WERI-Rb-1 (cell line): ENCODE results near the gene TPST2.
A peak's percentile ranks its signal among the peaks of the same experiment; 100 is the strongest.

Experiments used
- DNase-seq: peaks from one replicate; pipeline ENCODE4 v3.0.0-alpha.2; 2020
- H3K27ac ChIP-seq: fragments of 250-450 bp; sonication (Bioruptor Pico); 2 replicates; pipeline ENCODE4 v1.5.1; 2020; ENCODE audit warnings: mild to moderate bottlenecking, moderate library complexity
- H3K27me3 ChIP-seq: fragments of 250-450 bp; sonication (Bioruptor Pico); 2 replicates; pipeline ENCODE4 v1.5.1; 2021; ENCODE audit warnings: mild to moderate bottlenecking, low read depth, moderate library complexity; ENCODE audit not compliant: insufficient read depth, severe bottlenecking
- H3K36me3 ChIP-seq: fragments of 250-450 bp; sonication (Bioruptor Pico); 2 replicates; pipeline ENCODE4 v1.5.1; 2020; ENCODE audit warnings: mild to moderate bottlenecking, moderate library complexity
- H3K4me3 ChIP-seq: 2 replicates; pipeline ENCODE4 v1.5.1; 2011; ENCODE audit warnings: low read depth, mild to moderate bottlenecking, control low read depth, low read length
- H3K9me3 ChIP-seq: fragments of 250-450 bp; sonication (Bioruptor Pico); 2 replicates; pipeline ENCODE4 v1.5.1; 2021; ENCODE audit warnings: mild to moderate bottlenecking, moderate library complexity; ENCODE audit not compliant: severe bottlenecking
- TF ChIP-seq, protein P1 (sequence below): IDR thresholded peaks from 2 replicates; pipeline ENCODE4 v1.5.1; 2011; ENCODE audit warnings: low read depth, mild to moderate bottlenecking, control low read depth, inconsistent platforms, low read length

Gene TPST2

DNA sequence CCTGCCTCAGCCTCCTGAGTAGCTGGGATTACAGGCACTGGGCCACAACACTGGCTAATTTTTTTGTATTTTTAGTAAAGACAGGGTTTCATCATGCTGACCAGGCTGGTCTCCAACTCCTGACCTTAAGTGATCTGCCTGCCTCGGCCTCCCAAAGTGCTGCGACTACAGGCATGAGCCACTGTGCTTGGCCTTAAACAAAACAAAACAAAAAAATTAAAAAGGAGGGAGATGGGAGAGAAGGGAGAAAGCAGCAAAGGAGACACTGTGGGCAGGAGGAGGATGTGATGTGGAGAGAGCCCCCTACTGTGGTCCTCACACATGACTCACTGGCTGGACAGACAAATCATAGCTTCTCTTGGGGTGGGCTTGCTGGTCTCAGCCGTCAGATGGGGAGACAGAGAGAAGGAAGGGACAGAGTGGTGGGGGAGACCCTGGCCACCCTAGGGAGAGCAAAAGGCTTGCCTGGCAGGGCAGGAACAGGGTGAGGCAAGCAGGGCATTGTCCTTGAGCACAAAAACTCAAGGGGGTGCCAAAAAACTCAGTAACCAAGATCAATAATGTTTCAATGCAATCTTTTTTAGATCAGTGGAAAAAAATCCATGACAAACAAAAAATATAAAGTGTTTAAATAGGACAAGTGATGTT, 31.6 kb downstream of the TPST2 start:
- no peak overlapping the region for H3K27ac ChIP-seq

DNA sequence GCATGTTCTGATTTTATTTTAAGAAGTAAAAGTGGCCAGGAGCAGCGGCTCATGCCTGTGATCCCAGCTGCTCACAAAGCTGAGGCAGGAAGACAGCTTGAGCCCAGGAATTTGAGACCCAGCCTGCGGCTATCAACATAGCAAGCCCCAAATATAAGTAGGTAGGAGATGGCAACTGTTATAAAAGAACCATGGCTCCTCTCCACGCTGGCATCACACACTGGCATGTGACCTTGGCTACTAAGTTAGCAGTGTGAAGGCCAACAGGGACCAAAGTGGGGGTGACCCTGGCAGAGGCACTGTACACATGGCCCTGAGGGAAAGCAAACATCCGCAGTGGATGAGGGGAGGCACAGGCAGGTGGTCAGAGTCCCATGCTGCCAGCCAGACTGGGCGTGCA, 33.0 kb downstream of the TPST2 start:
- H3K9me3 ChIP-seq, result no peaks in the 10 kb centered on the region
- H3K4me3 ChIP-seq, result no peak overlapping the region
- TF ChIP-seq, protein P1, sequence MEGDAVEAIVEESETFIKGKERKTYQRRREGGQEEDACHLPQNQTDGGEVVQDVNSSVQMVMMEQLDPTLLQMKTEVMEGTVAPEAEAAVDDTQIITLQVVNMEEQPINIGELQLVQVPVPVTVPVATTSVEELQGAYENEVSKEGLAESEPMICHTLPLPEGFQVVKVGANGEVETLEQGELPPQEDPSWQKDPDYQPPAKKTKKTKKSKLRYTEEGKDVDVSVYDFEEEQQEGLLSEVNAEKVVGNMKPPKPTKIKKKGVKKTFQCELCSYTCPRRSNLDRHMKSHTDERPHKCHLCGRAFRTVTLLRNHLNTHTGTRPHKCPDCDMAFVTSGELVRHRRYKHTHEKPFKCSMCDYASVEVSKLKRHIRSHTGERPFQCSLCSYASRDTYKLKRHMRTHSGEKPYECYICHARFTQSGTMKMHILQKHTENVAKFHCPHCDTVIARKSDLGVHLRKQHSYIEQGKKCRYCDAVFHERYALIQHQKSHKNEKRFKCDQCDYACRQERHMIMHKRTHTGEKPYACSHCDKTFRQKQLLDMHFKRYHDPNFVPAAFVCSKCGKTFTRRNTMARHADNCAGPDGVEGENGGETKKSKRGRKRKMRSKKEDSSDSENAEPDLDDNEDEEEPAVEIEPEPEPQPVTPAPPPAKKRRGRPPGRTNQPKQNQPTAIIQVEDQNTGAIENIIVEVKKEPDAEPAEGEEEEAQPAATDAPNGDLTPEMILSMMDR, result no peak
- H3K27me3 ChIP-seq, result no peaks in the 10 kb centered on the region
- no peak for DNase-seq
- no peak overlapping the region for H3K27ac ChIP-seq
- no peaks in the 10 kb centered on the region for H3K36me3 ChIP-seq

More for the DNA sequence above, 31.6 kb downstream of the TPST2 start:
- DNase-seq, result no peak
- no peaks in the 10 kb centered on the region for H3K27me3 ChIP-seq
- H3K36me3 ChIP-seq, result no peaks in the 10 kb centered on the region
- TF ChIP-seq, protein P1, result peak; percentile 28; the same call in 1 of the 2 replicates
- no peaks in the 10 kb centered on the region for H3K9me3 ChIP-seq
- no peak overlapping the region for H3K4me3 ChIP-seq

DNA sequence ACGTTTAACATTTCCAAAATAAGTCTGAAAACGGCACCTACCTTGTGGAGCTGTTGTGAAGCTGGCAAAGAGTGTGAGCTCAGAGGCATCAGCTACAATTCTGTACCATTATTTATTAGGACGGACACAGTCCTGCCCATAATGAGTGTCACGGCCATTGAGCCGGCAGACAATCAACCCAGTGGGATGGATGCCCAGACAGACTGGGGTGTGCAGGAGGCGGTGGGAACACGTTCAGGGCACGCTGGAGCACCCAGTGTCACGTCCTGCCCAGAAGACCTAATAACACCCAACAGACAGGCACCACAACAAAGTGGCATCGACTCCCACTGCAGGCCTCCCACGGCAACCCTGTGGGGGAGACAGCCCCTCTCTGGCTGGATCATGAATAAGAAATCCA, 34.5 kb downstream of the TPST2 start:
- H3K4me3 ChIP-seq, result no peak overlapping the region
- H3K27ac ChIP-seq, result no peak overlapping the region
- DNase-seq, result no peak
- no peaks in the 10 kb centered on the region for H3K27me3 ChIP-seq
- no peaks in the 10 kb centered on the region for H3K9me3 ChIP-seq
- TF ChIP-seq, protein P1, result no peak
- H3K36me3 ChIP-seq, result no peaks in the 10 kb centered on the region

DNA sequence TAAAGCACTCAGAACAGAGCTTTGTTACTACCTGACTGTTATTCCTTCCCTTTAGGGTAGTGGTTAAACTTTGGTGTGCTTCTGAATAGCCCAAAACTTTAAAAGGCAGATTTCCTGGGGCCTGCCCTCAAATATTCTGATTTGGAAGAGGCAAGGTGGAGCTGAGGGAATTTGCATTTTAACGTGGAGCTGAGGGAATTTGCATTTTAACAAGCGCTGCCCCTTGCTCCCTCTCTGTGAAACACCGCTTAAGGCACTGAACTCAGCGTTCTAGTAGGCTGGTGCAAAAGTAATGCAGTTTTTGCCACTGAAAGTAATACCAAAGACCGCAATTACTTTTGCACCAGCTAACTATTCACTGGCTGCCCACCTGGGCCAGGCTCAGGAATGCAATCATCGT, 35.0 kb downstream of the TPST2 start:
- H3K36me3 ChIP-seq, result no peaks in the 10 kb centered on the region
- no peak for DNase-seq
- H3K9me3 ChIP-seq, result no peaks in the 10 kb centered on the region
- H3K4me3 ChIP-seq, result no peak overlapping the region
- H3K27ac ChIP-seq, result no peak overlapping the region
- H3K27me3 ChIP-seq, result no peaks in the 10 kb centered on the region
- TF ChIP-seq, protein P1, result no peak

DNA sequence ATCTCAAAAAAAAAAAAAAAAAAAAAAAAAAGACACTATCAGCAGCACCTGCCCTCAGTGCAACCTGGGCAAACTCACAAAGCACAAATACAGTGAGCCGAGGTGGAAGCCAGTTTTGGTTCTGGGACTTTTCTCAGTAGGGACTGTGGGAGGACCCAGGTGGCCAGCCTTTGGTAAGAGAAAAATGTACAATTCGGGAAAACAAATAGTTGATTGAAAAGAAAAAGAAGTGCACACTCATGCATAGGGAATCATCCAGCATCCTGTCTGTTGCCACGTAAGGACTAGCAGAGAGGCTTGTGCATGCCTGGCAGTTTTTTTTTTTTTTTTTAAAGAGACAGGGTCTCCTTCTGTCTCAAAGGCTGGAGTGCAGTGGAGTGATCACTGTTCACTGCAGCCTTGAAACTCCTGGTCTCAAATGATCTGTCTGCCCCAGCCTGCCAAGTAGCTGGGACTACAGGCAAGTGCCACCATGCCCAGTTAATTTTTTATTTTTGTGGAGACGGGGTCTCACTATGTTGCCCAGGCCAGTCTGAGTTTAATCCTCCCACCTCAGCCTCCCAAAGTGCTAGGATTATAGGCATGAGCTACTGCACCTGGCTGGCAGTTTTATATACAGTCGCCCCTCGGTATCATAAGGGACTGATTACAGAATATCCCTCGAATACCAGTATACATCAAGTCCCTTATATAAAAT, 36.7 kb downstream of the TPST2 start:
- DNase-seq, result no peak

More for the DNA sequence above, 36.7 kb downstream of the TPST2 start:
- H3K36me3 ChIP-seq, result no peaks in the 10 kb centered on the region
- TF ChIP-seq, protein P1, result no peak
- no peak overlapping the region for H3K4me3 ChIP-seq
- no peaks in the 10 kb centered on the region for H3K27me3 ChIP-seq
- no peaks in the 10 kb centered on the region for H3K9me3 ChIP-seq
- no peak overlapping the region for H3K27ac ChIP-seq
